Bronchial epithelial cell (primary cell): ENCODE data around the gene CDH7. TPM values are rescaled to one million over a fixed set of nuclear protein-coding genes. Genes with fewer than 3 reads are reported as not detected.

Experiments
- DNase-seq: peaks from one replicate; pipeline ENCODE4 v3.0.0-alpha.2; 2010; ENCODE audit warnings: low read depth
- FAIRE-seq: peaks from 2 replicates; lab custom pipeline; 2011; peaks lifted over from hg19 to GRCh38; lab: Jason Lieb, UNC
- H3K27me3 ChIP-seq: 2 replicates; pipeline ENCODE4 v1.5.1; 2011; ENCODE audit warnings: low read length; ENCODE audit not compliant: control insufficient read depth, insufficient read depth
- H3K36me3 ChIP-seq: 2 replicates; pipeline ENCODE4 v1.5.1; 2011; ENCODE audit warnings: low read length; ENCODE audit not compliant: control insufficient read depth, insufficient read depth
- H3K4me3 ChIP-seq: 2 replicates; pipeline ENCODE4 v1.5.1; 2011; ENCODE audit warnings: mild to moderate bottlenecking, low read depth, low read length, control low read depth
- CTCF ChIP-seq: IDR thresholded peaks from 2 replicates; pipeline ENCODE4 v1.5.1; 2011; ENCODE audit warnings: mild to moderate bottlenecking, moderate library complexity, low read length, control low read depth, inconsistent platforms; ENCODE audit not compliant: insufficient read depth, severe bottlenecking
- total RNA-seq: library from RNA; depleted of rRNA; stranded (reverse); fragments of >200 nt; gene quantifications from 2 replicates; pipeline ENCODE4 v1.2.1, GENCODE V29; 2014

Gene CDH7
- total RNA-seq, 1 donor from 2014 or later, result not detected

DNA sequence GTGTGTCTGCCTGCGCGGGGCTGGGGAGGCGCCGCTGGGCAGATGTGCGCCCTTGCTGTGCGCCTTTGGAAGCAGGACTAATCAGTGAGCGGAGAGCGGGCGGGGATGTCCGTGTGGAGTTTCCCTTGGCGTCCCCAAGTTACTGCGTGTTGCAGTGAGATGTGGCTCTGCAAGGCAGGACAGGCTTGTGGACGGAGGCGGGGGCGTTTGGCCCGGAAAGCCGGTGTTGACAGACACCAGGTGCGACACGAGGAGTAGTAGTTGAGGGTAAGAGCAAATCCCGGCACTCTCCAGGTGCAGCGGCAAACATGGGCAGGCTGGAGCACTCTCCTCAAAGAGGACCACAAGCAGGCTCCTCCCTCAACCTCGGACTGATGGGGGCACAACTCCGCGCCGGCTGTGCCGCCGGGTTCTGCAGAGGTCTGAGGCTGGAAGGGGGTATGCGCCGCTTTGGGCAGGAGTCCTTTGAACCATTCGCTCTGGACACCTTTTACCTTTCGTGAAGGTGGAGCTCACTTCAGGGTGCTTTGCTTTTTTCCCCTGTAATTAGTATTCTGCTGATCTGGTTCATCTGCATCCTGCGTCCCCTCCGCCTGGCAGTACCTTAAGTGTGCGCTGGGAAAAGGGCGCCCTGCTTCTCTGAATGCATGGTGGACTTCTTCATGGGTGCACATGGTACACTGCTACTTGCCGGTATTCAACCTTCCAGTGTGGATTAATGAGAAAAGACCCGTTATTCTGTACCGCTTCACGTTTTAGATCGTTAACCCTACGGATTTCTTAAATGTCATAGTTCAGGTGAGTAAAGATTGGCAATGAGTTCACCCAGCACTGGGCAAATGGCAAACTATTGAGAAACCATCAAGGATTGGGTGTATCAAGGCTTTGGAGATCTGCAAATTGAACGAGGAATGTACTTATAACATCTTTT is 608 bp downstream of the CDH7 start:
- no peak for TF ChIP-seq CTCF
- H3K4me3 ChIP-seq, result peak overlapping the region; percentile 27
- H3K27me3 ChIP-seq, result peaks cover 10% of the 10 kb centered on the region
- no peaks in the 10 kb centered on the region for H3K36me3 ChIP-seq
- FAIRE-seq (no peak), DNase-seq (no peak)

DNA sequence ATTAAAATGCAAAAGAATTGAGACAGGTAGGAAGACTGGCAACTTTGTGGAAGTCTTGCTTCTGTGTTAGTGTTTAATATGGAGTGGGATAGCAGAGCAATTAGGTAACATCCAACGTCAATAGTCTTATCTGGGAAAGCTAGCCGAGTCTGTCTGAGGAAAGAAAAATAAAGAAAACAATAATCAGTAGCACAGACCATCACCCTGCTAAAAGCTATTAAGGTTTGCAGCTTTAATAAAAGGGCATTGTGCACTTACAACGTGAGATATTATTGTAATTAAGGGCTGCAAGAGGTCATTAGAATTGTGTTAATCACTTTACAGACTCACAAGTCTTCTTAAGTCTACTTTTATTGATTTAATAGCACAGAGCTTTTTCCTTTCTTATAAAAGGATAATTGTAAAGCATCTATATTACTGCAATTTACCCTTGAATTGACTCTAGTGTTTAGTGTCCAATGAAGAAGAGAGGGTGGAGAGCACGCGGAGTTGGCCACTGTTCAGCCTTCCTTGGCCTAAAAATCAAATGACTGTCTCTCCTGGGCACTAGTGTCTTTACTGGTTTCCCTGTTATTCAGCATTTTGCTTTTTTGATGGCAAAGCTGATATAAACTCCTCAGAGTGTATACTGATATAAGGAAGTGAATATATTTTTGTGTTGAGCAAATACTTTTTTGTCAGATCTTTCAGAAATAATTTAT is 2.0 kb downstream of the CDH7 start:
- peaks cover 10% of the 10 kb centered on the region for H3K27me3 ChIP-seq
- no peaks in the 10 kb centered on the region for H3K36me3 ChIP-seq
- no peak for TF ChIP-seq CTCF
- DNase-seq, result no peak
- H3K4me3 ChIP-seq, result no peak overlapping the region
- no peak for FAIRE-seq

- TF ChIP-seq CTCF, result peak; percentile 73
- peaks cover 10% of the 10 kb centered on the region for H3K27me3 ChIP-seq
- DNase-seq, result peak; percentile 65
- H3K36me3 ChIP-seq, result no peaks in the 10 kb centered on the region
- H3K4me3 ChIP-seq, result no peak overlapping the region
- no peak for FAIRE-seq
Observed at GRCh38 chr18:65753520-65753919, 2.7 kb downstream of the CDH7 start.

GRCh38 chr18:65754121-65754520 is 3.3 kb downstream of the CDH7 start:
- no peak for TF ChIP-seq CTCF
- Histone ChIP-seq H3K27me3 (peaks cover 10% of the 10 kb centered on the region), H3K36me3 (no peaks in the 10 kb centered on the region), H3K4me3 (no peak overlapping the region)
- DNase-seq (peak; percentile 7), FAIRE-seq (no peak)

DNA sequence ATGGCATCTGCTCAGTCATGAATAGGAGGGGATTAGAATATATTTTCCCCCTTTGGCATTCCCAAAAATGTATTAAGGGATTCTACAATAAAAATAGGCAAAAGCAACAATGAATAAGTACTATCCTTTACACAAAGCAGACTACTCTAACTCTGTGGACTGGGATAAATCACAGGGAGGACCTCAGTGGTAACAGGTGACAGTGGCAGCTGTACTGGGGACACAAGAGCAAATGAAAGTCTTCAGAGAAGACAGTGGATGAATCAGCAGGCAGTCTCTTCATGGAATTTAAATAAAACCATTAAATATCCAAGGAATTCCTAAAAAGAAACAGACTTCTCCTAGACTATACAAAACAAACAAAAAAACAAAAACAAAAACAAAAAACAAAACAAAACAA is 4.8 kb downstream of the CDH7 start:
- H3K27me3 ChIP-seq, result peaks cover 6% of the 10 kb centered on the region
- no peak overlapping the region for H3K4me3 ChIP-seq
- no peaks in the 10 kb centered on the region for H3K36me3 ChIP-seq
- FAIRE-seq (no peak), DNase-seq (no peak)
- no peak for TF ChIP-seq CTCF
